ENCODE data around the gene FBXO9. TPM values are rescaled to one million over a fixed set of nuclear protein-coding genes. Genes with fewer than 3 reads are reported as not detected.

The FBXO9 gene
- total RNA-seq, 1 experiment from 2014 or later: 71.0 TPM

- ChIA-PET RAD21 (ENCODE audit: low non-redundant PET in 1 of 2, low total read pairs in 2 of 2, uncharacterized antibody in 2 of 2, unreplicated experiment in 2 of 2) (no interaction called here), CTCF (no interaction called here), POLR2A (no interaction called here)
- no peaks in the 10 kb centered on the region for H3K36me3 ChIP-seq (ENCODE audit: control insufficient read depth in 1 of 2, insufficient read depth in 2 of 2, low read length in 2 of 2)
- peaks cover 13% of the 10 kb centered on the region for H3K27me3 ChIP-seq (ENCODE audit: insufficient read depth, low read length)
- no peak overlapping the region for H3K4me3 ChIP-seq (replicated peaks in 1 of 2; ENCODE audit: low read depth in 1 of 2, low read length in 2 of 2)
- ATAC-seq (no peak), DNase-seq (ENCODE audit: low read depth, low spot score) (no peak)
- no peaks in the 10 kb centered on the region for H3K4me1 ChIP-seq (ENCODE audit: control insufficient read depth in 1 of 2, insufficient read depth in 2 of 2, low read length in 2 of 2)
- TF ChIP-seq, protein P1, sequence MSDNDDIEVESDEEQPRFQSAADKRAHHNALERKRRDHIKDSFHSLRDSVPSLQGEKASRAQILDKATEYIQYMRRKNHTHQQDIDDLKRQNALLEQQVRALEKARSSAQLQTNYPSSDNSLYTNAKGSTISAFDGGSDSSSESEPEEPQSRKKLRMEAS (IDR thresholded peaks at IDR 0.05): no peak
- TF ChIP-seq REST (IDR thresholded peaks at IDR 0.05; ENCODE audit: low read depth): no peak
- no peak for TF ChIP-seq SP1 (IDR thresholded peaks at IDR 0.05; ENCODE audit: low read depth)
- TF ChIP-seq ELF1 (IDR thresholded peaks at IDR 0.05; ENCODE audit: borderline replicate concordance, low read depth): no peak
- no peak for TF ChIP-seq EZH2phosphoT487 (IDR thresholded peaks at IDR 0.05; ENCODE audit: borderline replicate concordance)
- TF ChIP-seq, protein P2, sequence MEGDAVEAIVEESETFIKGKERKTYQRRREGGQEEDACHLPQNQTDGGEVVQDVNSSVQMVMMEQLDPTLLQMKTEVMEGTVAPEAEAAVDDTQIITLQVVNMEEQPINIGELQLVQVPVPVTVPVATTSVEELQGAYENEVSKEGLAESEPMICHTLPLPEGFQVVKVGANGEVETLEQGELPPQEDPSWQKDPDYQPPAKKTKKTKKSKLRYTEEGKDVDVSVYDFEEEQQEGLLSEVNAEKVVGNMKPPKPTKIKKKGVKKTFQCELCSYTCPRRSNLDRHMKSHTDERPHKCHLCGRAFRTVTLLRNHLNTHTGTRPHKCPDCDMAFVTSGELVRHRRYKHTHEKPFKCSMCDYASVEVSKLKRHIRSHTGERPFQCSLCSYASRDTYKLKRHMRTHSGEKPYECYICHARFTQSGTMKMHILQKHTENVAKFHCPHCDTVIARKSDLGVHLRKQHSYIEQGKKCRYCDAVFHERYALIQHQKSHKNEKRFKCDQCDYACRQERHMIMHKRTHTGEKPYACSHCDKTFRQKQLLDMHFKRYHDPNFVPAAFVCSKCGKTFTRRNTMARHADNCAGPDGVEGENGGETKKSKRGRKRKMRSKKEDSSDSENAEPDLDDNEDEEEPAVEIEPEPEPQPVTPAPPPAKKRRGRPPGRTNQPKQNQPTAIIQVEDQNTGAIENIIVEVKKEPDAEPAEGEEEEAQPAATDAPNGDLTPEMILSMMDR (IDR thresholded peaks at IDR 0.05 in 2 of 3, conservative IDR thresholded peaks at IDR 0.05 in 1 of 3; ENCODE audit: borderline replicate concordance in 1 of 3, insufficient read depth in 1 of 3, low read depth in 2 of 3, low read length in 2 of 3): no peak
- no peak for TF ChIP-seq ZBTB33 (IDR thresholded peaks at IDR 0.05; ENCODE audit: extremely low read depth, insufficient replicate concordance, low read length)
- no peaks in the 10 kb centered on the region for H3K9me3 ChIP-seq (ENCODE audit: control insufficient read depth in 1 of 2, insufficient read depth in 1 of 2, low read depth in 1 of 2, low read length in 2 of 2)
- H3K27ac ChIP-seq (ENCODE audit: low read depth, low read length): no peak overlapping the region
- intact Hi-C loops (cut with micrococcal nuclease): no loop called here
- no peaks in the 10 kb centered on the region for H3K9me2 ChIP-seq (ENCODE audit: insufficient read depth)
- BruUV-seq (replicated peaks): no TSS peak
- H4K20me1 ChIP-seq (ENCODE audit: insufficient read depth): no peaks in the 10 kb centered on the region
- H3K4me2 ChIP-seq (ENCODE audit: low read length): no peak overlapping the region
- H3K9ac ChIP-seq (ENCODE audit: low read length): no peak overlapping the region
- H3K79me2 ChIP-seq (ENCODE audit: insufficient read depth, low read length): no peaks in the 10 kb centered on the region
- no peak overlapping the region for H2AFZ ChIP-seq (ENCODE audit: low read depth, low read length, poor library complexity, severe bottlenecking)
Observed at GRCh38 chr6:53130569-53131290, 65.5 kb downstream of the FBXO9 start.

Data from HCT116 (cell line).